Measurements from ENCODE around the gene IL21R.
"Not testable (repeated sequence)": the region's sequence is repeated elsewhere in the genome, so short reads cannot be mapped to it uniquely, and the experiment has no call there.

Gene IL21R

GRCh38 chr16:27374804-27375425, 27.1 kb upstream of the IL21R start:
- DNase-seq (ENCODE audit: low read depth in 3 of 3) = peak in 2 of 3 donors; percentile 50 to 70

GRCh38 chr16:27377666-27378485, 24.1 kb upstream of the IL21R start:
- DNase-seq (ENCODE audit: low read depth in 3 of 3) = no peak

GRCh38 chr16:27378871-27379481, 23.0 kb upstream of the IL21R start:
- no peak for DNase-seq (ENCODE audit: low read depth in 3 of 3)

- no peak for DNase-seq (ENCODE audit: low read depth in 3 of 3)
Observed at GRCh38 chr16:27379919-27380318, 22.1 kb upstream of the IL21R start.

- no peak for DNase-seq (ENCODE audit: low read depth in 3 of 3)
Observed at GRCh38 chr16:27381236-27381635, 20.7 kb upstream of the IL21R start.

GRCh38 chr16:27381974-27382855, 19.8 kb upstream of the IL21R start:
- no peak for DNase-seq (ENCODE audit: low read depth in 3 of 3)

- DNase-seq (ENCODE audit: low read depth in 3 of 3) = no peak
Observed at GRCh38 chr16:27383556-27384243, 18.3 kb upstream of the IL21R start.

- no peak for DNase-seq (ENCODE audit: low read depth in 3 of 3)
Observed at GRCh38 chr16:27384425-27384824, 17.5 kb upstream of the IL21R start.

GRCh38 chr16:27385398-27385797, 16.6 kb upstream of the IL21R start:
- no peak for DNase-seq (ENCODE audit: low read depth in 3 of 3)

GRCh38 chr16:27386674-27387073, 15.3 kb upstream of the IL21R start:
- no peak for DNase-seq (ENCODE audit: low read depth in 3 of 3)

- no peak for DNase-seq (ENCODE audit: low read depth in 3 of 3)
Observed at GRCh38 chr16:27387724-27388123, 14.2 kb upstream of the IL21R start.

- no peak for DNase-seq (ENCODE audit: low read depth in 3 of 3)
Observed at GRCh38 chr16:27389272-27389961, 12.6 kb upstream of the IL21R start.

GRCh38 chr16:27390151-27390550, 11.8 kb upstream of the IL21R start:
- DNase-seq (ENCODE audit: low read depth in 3 of 3) = no peak

GRCh38 chr16:27392671-27393070, 9.3 kb upstream of the IL21R start:
- no peak for DNase-seq (ENCODE audit: low read depth in 3 of 3)

- DNase-seq (ENCODE audit: low read depth in 3 of 3) = no peak
Observed at GRCh38 chr16:27394516-27394915, 7.5 kb upstream of the IL21R start.

GRCh38 chr16:27398341-27398893, 3.6 kb upstream of the IL21R start:
- not testable (repeated sequence) for DNase-seq (ENCODE audit: low read depth in 3 of 3)

- no peak for DNase-seq (ENCODE audit: low read depth in 3 of 3)
Observed at GRCh38 chr16:27398894-27399853, 2.8 kb upstream of the IL21R start.

GRCh38 chr16:27399969-27400368, 2.0 kb upstream of the IL21R start:
- no peak for DNase-seq (ENCODE audit: low read depth in 3 of 3)

Measured in stimulated activated CD4-positive, alpha-beta T cell treated with anti-CD3 and anti-CD28 coated beads, TNF-alpha, amount 100 ng/mL, for 48 hours (primary cell).